ENCODE results near the gene ARIH1.
"Not testable (repeated sequence)": the region's sequence is repeated elsewhere in the genome, so short reads cannot be mapped to it uniquely, and the experiment has no call there.

The ARIH1 gene, protein sequence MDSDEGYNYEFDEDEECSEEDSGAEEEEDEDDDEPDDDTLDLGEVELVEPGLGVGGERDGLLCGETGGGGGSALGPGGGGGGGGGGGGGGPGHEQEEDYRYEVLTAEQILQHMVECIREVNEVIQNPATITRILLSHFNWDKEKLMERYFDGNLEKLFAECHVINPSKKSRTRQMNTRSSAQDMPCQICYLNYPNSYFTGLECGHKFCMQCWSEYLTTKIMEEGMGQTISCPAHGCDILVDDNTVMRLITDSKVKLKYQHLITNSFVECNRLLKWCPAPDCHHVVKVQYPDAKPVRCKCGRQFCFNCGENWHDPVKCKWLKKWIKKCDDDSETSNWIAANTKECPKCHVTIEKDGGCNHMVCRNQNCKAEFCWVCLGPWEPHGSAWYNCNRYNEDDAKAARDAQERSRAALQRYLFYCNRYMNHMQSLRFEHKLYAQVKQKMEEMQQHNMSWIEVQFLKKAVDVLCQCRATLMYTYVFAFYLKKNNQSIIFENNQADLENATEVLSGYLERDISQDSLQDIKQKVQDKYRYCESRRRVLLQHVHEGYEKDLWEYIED

GRCh38 chr15:72473614-72474465, at the start of gene ARIH1:
ARIH1 (plus strand) TSS chr15:72474330; CDS start chr15:72474640, 310 bp downstream.
- peak; percentile 92 for DNase-seq (ENCODE audit: low read depth in 2 of 2, low spot score in 1 of 2)

DNA sequence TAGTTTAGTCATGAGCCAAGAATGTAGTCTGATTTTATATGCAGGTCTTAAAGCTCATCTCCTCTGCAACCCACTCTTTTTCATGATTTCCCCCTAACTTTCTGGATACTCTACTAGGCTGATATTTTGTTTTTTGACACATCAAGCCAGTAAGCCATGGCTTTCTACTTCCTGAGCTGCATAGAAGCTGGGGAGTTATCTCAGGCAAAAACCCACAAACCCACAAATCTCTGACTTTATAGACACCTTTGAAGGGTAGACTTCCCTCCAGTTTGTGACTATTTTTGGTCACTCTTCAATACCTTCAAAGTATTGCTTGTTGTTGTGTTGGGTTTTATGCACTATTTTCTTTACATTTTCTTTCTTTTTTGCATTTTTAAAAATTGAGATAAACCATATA, 47.4 kb upstream of the ARIH1 start:
- no peak for DNase-seq (ENCODE audit: low read depth in 2 of 2, low spot score in 1 of 2)

GRCh38 chr15:72437650-72438316, 36.3 kb upstream of the ARIH1 start:
- no peak for DNase-seq (ENCODE audit: low read depth in 2 of 2, low spot score in 1 of 2)

DNA sequence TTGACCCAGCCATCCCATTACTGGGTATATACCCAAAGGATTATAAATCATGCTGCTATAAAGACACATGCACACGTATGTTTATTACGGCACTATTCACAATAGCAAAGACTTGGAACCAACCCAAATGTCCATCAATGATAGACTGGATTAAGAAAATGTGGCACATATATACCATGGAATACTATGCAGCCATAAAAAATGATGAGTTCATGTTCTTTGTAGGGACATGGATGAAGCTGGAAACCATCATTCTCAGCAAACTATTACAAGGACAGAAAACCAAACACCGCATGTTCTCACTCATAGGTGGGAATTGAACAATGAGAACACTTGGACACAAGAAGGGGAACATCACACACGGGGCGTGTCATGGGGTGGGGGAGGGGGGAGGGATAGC, 31.3 kb upstream of the ARIH1 start:
- DNase-seq (ENCODE audit: low read depth in 2 of 2, low spot score in 1 of 2) = not testable (repeated sequence)

- DNase-seq (ENCODE audit: low read depth in 2 of 2, low spot score in 1 of 2) = no peak
These were observed 28.7 kb upstream of the ARIH1 start for GRCh38 chr15:72445426-72445825.

DNA sequence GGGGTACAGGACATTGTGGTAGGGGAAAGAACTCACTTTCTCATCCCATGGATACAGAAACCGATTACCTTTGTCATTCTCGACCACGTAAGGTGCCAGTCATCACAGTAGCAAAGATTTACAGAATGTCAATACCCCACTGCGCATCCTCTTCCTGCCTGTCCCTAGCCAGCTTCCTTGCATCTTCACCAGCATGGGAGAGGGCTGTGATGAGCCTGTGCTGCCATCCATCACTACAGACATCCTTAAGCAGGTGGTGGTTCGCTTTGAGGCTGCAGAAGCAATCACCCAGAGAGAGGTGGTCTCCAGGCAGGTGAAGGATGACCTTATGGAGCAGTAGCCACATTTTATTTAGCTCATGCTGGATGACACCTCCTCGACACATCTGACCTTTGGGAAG, 23.3 kb upstream of the ARIH1 start:
- no peak for DNase-seq (ENCODE audit: low read depth in 2 of 2, low spot score in 1 of 2)

GRCh38 chr15:72451224-72451623, 22.9 kb upstream of the ARIH1 start:
- no peak for DNase-seq (ENCODE audit: low read depth in 2 of 2, low spot score in 1 of 2)

GRCh38 chr15:72456684-72457083, 17.4 kb upstream of the ARIH1 start:
- DNase-seq (ENCODE audit: low read depth in 2 of 2, low spot score in 1 of 2) = no peak

DNA sequence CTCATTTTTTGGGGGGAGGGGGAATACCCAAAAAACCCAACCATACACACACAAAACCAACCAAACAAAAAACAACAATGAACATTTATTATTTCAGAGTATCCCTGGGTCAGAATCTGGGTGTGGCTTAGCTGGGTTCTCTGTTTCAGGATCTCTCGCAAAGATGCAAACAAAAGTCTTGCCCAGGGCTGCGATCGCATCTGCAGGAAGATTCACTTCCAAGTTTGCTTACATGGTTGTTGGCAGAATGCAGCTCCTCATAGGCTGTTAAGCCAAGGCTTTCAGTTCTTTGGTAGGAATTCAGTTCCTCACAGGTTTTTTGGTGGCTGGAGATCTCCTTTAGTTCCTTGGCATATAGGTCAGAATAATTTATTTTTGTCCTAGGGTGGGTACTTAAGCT, 13.7 kb upstream of the ARIH1 start:
- DNase-seq (ENCODE audit: low read depth in 2 of 2, low spot score in 1 of 2) = no peak

DNA sequence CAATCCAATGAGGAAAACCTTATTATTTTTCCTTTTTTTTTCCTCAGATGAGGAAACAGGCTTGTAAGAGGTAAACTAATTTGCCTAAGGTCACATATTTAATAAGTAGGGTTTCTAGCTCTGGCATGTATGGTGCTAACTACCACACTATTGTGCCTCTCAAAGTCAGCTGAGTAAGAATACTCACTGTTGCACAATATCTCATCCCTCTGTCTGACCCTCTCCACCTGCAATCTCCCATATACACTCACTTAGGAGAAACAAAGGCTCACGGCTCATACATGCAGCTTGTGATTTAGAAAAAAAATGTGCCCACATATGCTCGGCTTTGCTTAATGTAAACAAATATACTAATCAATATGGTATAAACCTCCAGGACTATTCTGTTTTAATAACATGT, 10.4 kb upstream of the ARIH1 start:
- DNase-seq (ENCODE audit: low read depth in 2 of 2, low spot score in 1 of 2) = no peak

GRCh38 chr15:72464251-72464650, 9.9 kb upstream of the ARIH1 start:
- DNase-seq (ENCODE audit: low read depth in 2 of 2, low spot score in 1 of 2) = no peak

DNA sequence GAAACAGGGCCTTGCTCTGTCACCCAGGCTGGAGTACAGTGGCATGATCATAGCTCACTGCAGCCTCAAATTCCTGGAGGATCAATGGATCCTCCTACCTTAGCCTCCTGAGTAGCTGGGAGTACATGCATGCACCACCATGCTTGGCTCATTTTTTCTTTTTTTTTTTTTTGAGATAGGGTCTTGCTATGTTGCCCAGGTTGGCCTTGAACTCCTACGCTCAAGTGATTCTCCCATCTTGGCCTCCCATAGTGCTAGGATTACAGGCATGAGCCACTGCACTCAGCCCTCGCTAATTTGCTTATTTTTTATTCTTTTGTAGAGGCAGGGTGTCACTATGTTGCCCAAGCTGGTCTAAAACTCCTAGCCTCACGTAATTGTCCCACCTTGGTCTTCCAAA, 6.0 kb upstream of the ARIH1 start:
- DNase-seq (ENCODE audit: low read depth in 2 of 2, low spot score in 1 of 2) = no peak

DNA sequence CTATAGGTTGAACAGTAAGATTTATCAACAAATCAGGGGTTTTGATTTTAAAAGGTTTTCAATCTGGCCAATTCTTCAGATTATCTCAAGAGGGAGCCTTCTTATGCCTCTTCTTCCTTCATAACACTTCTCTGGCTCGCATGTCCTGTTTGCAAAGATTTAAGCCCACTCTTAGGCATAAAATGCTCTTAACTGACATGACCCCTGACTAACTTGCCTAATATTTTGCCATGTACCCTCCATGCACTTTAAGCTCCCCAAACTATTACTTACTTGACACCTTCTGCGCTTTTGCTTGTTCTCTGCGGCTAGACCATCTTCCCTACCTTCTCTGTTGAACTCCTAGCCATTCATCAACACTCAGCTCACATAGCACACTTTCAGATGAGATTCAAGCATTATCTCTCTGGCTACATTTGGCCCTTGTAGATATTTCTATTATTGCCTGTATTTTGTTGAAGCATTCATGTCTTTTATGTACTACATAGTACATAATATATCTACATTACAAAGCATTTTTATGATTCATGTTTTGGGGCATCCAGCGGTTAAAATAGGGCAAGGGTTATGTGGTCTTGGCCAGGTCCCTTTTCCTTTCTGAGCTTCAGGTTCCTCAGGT, 1.0 kb upstream of the ARIH1 start:
- no peak for DNase-seq (ENCODE audit: low read depth in 2 of 2, low spot score in 1 of 2)

GRCh38 chr15:72474466-72474911, 359 bp downstream of the ARIH1 start:
- peak in 1 of 2 donors; percentile 17 for DNase-seq (ENCODE audit: low read depth in 2 of 2, low spot score in 1 of 2)

DNA sequence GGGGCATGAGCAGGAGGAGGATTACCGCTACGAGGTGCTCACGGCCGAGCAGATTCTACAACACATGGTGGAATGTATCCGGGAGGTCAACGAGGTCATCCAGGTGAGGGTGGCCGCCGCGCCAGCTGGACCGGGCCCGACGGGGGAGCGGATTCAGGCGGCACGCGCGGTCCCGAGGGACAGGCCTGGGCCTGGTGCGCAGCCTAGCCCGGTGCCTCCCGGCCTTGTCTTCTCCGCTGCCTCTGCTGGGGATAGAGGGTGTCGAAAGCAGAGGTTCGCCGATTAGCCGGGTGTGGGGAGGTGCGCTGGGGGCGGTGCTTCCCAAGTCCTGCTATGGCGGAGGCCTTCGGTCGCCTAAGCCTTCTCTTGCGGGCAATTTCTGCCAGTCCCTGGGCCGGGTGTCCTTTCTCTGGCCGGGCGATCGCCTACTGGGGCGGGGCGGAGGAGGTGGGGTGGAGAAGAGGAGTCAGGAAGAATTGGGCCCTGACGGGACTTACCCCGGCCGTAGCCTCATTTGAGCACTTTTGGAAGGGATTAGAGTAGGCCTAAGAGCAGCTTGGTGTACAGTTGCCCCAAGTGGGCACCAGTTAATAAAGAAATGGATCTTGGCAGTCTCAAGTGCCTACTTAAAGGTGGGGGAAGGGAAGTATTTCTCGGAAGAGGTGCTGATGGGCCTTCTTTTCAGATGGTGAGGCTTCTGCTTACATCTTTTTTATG, 940 bp downstream of the ARIH1 start:
- peak; percentile 46 to 67 for DNase-seq (ENCODE audit: low read depth in 2 of 2, low spot score in 1 of 2)

DNA sequence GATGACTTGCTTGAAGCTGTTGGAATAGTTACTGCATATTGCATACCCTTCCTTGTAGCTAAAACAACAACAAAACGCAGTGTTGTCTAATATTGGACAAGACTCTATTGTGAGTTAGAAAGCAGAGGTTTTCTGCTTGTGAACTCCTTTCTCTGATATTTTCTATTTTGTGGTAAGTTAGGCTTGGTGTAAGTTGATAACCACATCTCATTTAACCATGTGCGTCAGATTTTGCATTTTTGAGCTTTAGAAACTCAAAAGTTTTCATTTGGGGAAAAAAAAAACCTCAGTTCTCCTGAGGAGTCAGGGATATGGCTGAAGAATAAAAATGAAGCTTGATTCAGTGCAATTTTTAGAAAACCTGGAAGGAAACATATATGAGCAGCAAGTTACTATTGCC, 1.5 kb downstream of the ARIH1 start:
- DNase-seq (ENCODE audit: low read depth in 2 of 2, low spot score in 1 of 2) = no peak

DNA sequence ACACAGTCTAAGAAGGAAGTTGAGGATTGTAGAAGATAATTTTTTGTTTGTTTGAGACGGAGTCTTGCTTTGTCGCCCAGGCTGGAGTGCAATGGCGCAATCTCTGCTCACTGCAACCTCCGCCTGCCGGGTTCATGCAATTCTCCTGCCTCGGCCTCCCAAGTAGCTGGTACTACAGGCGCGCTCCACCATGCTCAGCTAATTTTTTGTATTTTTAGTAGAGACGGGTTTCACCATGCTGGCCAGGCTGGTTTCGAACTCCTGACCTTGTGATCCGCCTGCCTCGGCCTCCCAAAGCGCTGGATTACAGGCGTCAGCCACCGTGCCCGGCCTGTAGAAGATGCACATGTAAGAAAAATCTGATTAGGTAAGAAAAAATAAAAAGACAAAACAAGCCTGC, 2.2 kb downstream of the ARIH1 start:
- DNase-seq (ENCODE audit: low read depth in 2 of 2, low spot score in 1 of 2) = not testable (repeated sequence)

DNA sequence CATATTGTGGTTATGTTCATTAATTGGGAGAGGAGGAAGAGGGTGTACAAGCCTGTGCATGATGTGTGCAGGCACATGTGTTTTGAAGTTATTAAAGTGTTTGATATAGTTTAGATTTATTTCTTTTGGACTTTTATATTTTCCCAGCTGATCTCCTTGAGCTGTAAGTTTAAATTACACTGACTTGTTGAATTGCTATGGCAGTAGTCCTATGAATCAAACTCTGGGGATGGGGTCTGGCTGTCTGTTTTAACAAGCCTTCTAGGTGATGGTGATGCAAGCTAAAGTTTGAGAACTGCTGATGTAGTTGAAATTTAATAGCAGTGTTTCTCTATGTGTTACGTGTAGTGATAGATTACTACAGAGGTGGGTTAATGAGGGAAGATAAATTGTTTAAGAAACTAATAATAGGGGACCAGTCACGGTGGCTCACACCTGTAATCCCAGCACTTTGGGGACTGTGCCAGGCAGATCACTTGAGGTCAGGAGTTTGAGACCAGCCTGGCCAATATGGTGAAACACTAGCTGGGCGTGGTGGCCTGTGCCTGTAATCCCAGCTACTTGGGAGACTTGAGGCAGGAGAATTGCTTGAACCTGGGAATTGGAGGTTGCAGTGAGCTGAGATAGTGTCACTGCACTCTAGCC, 7.0 kb downstream of the ARIH1 start:
- no peak for DNase-seq (ENCODE audit: low read depth in 2 of 2, low spot score in 1 of 2)

- DNase-seq (ENCODE audit: low read depth in 2 of 2, low spot score in 1 of 2) = no peak
These were observed 8.1 kb downstream of the ARIH1 start for GRCh38 chr15:72482275-72482674.

GRCh38 chr15:72483279-72483678, 9.1 kb downstream of the ARIH1 start:
- no peak for DNase-seq (ENCODE audit: low read depth in 2 of 2, low spot score in 1 of 2)

All from stimulated activated CD8-positive, alpha-beta memory T cell treated with anti-CD3 and anti-CD28 coated beads, Interleukin-4, amount 100 ng/mL, for 1 hour (primary cell).